T1000 (cell line): ENCODE measurements around the gene RPUSD1.
"Not testable (repeated sequence)": the region's sequence is repeated elsewhere in the genome, so short reads cannot be mapped to it uniquely, and the experiment has no call there.

ENCODE experiments used
- DNase-seq: peaks from one replicate; lab custom pipeline; 2025; ENCODE audit warnings: mixed read lengths; lab: John Stamatoyannopoulos, UW

The RPUSD1 gene

GRCh38 chr16:783404-784161 is 4.6 kb downstream of the RPUSD1 start:
- DNase-seq = no peak

- DNase-seq = no peak
Observed at GRCh38 chr16:782766-783403, 5.3 kb downstream of the RPUSD1 start.

GRCh38 chr16:782258-782657 is 5.9 kb downstream of the RPUSD1 start:
- no peak for DNase-seq

- no peak for DNase-seq
Observed at GRCh38 chr16:781346-782010, 6.7 kb downstream of the RPUSD1 start.

- no peak for DNase-seq
Observed at GRCh38 chr16:780296-780695, 7.9 kb downstream of the RPUSD1 start.

- DNase-seq = no peak
Observed at GRCh38 chr16:779561-779960, 8.6 kb downstream of the RPUSD1 start.

GRCh38 chr16:778909-779527 is 9.2 kb downstream of the RPUSD1 start:
- no peak for DNase-seq

GRCh38 chr16:778447-778846 is 9.7 kb downstream of the RPUSD1 start:
- no peak for DNase-seq

GRCh38 chr16:777826-778225 is 10.4 kb downstream of the RPUSD1 start:
- DNase-seq = no peak

- DNase-seq = no peak
Observed at GRCh38 chr16:776824-777223, 11.4 kb downstream of the RPUSD1 start.

GRCh38 chr16:776298-776697 is 11.9 kb downstream of the RPUSD1 start:
- not testable (repeated sequence) for DNase-seq

- DNase-seq = no peak
Observed at GRCh38 chr16:775236-775796, 12.9 kb downstream of the RPUSD1 start.

GRCh38 chr16:774086-775001 is 13.8 kb downstream of the RPUSD1 start:
- DNase-seq = no peak

- DNase-seq = no peak
Observed at GRCh38 chr16:772959-773358, 15.2 kb downstream of the RPUSD1 start.

- DNase-seq = no peak
Observed at GRCh38 chr16:770411-770810, 17.8 kb downstream of the RPUSD1 start.

- DNase-seq = no peak
Observed at GRCh38 chr16:769934-770333, 18.2 kb downstream of the RPUSD1 start.

GRCh38 chr16:769184-769784 is 18.9 kb downstream of the RPUSD1 start:
- DNase-seq = no peak

GRCh38 chr16:768428-768827 is 19.8 kb downstream of the RPUSD1 start:
- no peak for DNase-seq

GRCh38 chr16:767743-768235 is 20.4 kb downstream of the RPUSD1 start:
- DNase-seq = no peak

GRCh38 chr16:766820-767640 is 21.2 kb downstream of the RPUSD1 start:
- no peak for DNase-seq
